ENCODE measurements around the gene DZANK1.
"Not testable (repeated sequence)": the region's sequence is repeated elsewhere in the genome, so short reads cannot be mapped to it uniquely, and the experiment has no call there.

DZANK1 gene

GRCh38 chr20:18431206-18431605, 35.6 kb downstream of the DZANK1 start:
- no peak for DNase-seq

GRCh38 chr20:18430172-18430826, 36.5 kb downstream of the DZANK1 start:
- DNase-seq, result no peak

GRCh38 chr20:18428490-18429173, 38.2 kb downstream of the DZANK1 start:
- no peak for DNase-seq

GRCh38 chr20:18427214-18427613, 39.6 kb downstream of the DZANK1 start:
- DNase-seq, result no peak

GRCh38 chr20:18421608-18422007, 45.2 kb downstream of the DZANK1 start:
- no peak for DNase-seq

GRCh38 chr20:18416486-18416885, 50.3 kb downstream of the DZANK1 start:
- DNase-seq, result no peak

GRCh38 chr20:18414140-18414539, 52.7 kb downstream of the DZANK1 start:
- DNase-seq, result no peak

- no peak for DNase-seq
Measured at GRCh38 chr20:18412221-18412901, 54.5 kb downstream of the DZANK1 start.

- DNase-seq, result no peak
Measured at GRCh38 chr20:18405826-18406225, 61.0 kb downstream of the DZANK1 start.

- no peak for DNase-seq
Measured at GRCh38 chr20:18404172-18404571, 62.7 kb downstream of the DZANK1 start.

GRCh38 chr20:18403269-18403668, 63.6 kb downstream of the DZANK1 start:
- no peak for DNase-seq

- no peak for DNase-seq
Measured at GRCh38 chr20:18401305-18401704, 65.5 kb downstream of the DZANK1 start.

GRCh38 chr20:18400460-18400859, 66.4 kb downstream of the DZANK1 start:
- DNase-seq, result no peak

- not testable (repeated sequence) for DNase-seq
Measured at GRCh38 chr20:18398713-18399112, 68.1 kb downstream of the DZANK1 start.

- no peak for DNase-seq
Measured at GRCh38 chr20:18397030-18397429, 69.8 kb downstream of the DZANK1 start.

GRCh38 chr20:18395544-18395943, 71.3 kb downstream of the DZANK1 start:
- DNase-seq, result no peak

- DNase-seq, result no peak
Measured at GRCh38 chr20:18394363-18394762, 72.5 kb downstream of the DZANK1 start.

- DNase-seq, result no peak
Measured at GRCh38 chr20:18391686-18392085, 75.1 kb downstream of the DZANK1 start.

- DNase-seq, result no peak
Measured at GRCh38 chr20:18390201-18390600, 76.6 kb downstream of the DZANK1 start.

GRCh38 chr20:18388860-18389259, 78.0 kb downstream of the DZANK1 start:
- DNase-seq, result no peak

- no peak for DNase-seq
Measured at GRCh38 chr20:18380908-18381529, 85.8 kb downstream of the DZANK1 start.

GRCh38 chr20:18377896-18378481, 88.8 kb downstream of the DZANK1 start:
- no peak for DNase-seq

GRCh38 chr20:18375551-18375950, 91.3 kb downstream of the DZANK1 start:
- DNase-seq, result not testable (repeated sequence)

Measured in SIG-M5 (cell line).